Adrenal gland (tissue), 5 donors: ENCODE data around the gene PHTF1.

Experiments used
- POLR2A ChIP-seq, 2 donors: fragments of 450-650 bp; IDR thresholded peaks; one replicate each; pipeline ENCODE4 v1.6.1; 2017; ENCODE audit warnings: antibody characterized with exemption in 2 of 2, mild to moderate bottlenecking in 2 of 2, moderate library complexity in 1 of 2
- TF ChIP-seq, protein P1 (sequence below), 6 experiments: fragments of 450-650 bp in 4 of 6; fragments of 200-600 bp in 2 of 6; sonication (generic) in 1 of 6; IDR thresholded peaks; 1 replicate in 5 of 6; 2 replicates in 1 of 6; pipeline versions ENCODE4 v1.5.1 to v1.8.0; 2016 to 2021; ENCODE audit warnings: antibody characterized with exemption in 6 of 6, mild to moderate bottlenecking in 2 of 6, moderate library complexity in 1 of 6
- donor health status: DM: no; HTN: no; CAD: no.

DNA sequence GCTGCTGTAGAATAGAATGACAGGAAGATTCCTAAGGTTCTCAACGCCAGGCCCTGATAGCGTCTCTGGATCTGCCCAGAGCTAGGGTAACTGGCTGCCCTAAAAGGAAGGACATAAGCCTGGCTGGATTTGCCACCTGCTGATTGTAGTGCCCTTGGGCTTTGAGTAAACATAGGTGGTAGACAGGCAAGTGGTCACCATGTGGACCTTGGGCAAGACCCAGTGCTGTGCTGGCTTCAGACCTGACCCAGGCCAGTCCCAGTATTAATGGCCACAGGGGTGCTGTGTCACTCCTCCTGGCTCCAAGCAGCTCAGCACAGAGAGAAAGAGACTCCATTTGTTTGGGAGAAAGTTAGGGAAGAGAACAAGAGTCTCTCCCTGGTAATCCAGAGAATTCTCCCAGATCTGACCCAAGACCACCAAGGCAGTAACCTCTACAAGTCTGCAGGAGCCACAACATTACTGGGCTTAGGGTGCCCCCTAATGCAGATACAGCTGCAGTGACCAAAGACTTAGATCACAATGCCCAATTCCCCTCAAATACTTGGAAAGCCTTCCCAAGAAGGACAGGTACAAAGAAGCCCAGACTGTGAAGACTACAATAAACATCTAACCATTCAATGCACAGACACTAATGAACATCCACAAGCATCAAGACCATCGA is 44.5 kb downstream of the PHTF1 start:
- TF ChIP-seq, protein P1, sequence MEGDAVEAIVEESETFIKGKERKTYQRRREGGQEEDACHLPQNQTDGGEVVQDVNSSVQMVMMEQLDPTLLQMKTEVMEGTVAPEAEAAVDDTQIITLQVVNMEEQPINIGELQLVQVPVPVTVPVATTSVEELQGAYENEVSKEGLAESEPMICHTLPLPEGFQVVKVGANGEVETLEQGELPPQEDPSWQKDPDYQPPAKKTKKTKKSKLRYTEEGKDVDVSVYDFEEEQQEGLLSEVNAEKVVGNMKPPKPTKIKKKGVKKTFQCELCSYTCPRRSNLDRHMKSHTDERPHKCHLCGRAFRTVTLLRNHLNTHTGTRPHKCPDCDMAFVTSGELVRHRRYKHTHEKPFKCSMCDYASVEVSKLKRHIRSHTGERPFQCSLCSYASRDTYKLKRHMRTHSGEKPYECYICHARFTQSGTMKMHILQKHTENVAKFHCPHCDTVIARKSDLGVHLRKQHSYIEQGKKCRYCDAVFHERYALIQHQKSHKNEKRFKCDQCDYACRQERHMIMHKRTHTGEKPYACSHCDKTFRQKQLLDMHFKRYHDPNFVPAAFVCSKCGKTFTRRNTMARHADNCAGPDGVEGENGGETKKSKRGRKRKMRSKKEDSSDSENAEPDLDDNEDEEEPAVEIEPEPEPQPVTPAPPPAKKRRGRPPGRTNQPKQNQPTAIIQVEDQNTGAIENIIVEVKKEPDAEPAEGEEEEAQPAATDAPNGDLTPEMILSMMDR (IDR thresholded peaks at IDR 0.05), result no peak
- no peak for TF ChIP-seq POLR2A (IDR thresholded peaks at IDR 0.05)
